NCI-H1436 treated with DMSO at 0.1 percent for 48 hours (cell line): ENCODE results near the gene CSRP1.
"Not testable (repeated sequence)": the region's sequence is repeated elsewhere in the genome, so short reads cannot be mapped to it uniquely, and the experiment has no call there.

Source experiments
- DNase-seq: peaks from one replicate; lab custom pipeline; 2025; lab: John Stamatoyannopoulos, UW

The CSRP1 gene

DNA sequence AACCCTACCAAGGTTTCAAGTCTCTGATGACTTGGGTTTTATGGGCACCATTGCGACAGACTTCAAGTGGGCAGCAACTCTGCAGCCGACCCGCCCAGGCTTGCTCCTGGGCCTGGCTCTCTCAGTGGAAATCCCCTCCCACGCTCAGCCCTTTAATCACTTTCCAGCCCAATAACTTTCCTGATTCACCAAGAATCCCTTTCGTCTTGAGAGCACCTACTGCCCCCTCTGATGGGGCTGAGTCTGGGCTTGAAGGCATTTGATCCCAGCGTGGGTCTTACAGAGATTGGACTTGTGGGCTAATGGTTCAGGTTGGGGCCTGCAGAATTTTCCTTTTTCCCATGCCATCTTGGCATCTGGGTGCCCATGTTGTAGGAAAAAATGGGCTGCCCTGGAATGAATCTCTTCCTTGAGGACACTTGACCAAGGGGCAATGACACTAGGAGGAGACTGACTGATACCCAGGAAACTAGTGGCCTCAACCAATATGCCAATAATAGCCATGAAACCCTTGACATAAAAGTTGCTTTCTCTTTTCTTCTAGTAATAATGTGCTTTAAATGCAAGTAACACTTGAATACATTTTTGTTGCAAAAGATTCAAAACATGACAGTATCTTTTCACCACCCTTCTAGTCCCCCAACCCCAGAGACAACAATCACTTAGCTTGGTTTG, 30.1 kb downstream of the CSRP1 start:
- DNase-seq, result no peak

DNA sequence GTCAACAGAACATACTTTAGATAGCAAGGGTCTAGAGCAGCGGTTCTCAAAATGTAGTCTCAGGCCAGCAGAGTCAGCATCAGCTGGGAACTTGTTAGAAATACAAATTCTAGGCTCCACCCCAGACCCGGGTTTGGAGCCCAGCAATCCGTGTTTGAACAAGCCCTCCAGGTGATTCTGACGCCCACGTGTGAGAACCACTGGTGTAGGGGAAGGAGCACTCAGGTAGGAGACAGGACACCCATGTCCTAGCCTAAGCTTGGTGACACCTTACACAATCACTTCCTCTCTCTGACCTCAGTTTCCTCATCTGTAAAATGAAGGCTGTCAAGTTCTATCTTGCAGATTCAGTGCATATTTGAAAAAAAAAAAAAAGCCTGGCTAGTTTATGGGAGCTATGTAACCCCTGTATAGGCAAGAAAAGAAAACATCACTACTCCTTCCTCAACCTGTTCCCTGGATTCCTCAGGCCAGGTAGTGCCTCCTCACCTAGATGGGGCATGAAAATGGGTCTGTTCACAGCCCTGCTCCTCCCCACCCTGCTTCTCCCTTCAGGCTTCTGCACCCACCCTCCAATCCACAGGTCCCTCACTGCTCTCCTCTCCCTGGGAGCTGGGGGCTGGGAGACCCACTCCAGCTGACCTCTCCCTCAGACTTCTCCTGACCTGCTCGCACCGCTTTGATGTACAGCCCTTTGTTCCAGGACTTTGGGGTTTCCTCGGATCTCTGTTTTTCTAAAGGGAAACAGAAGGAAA, 30.8 kb downstream of the CSRP1 start:
- DNase-seq, result no peak

DNA sequence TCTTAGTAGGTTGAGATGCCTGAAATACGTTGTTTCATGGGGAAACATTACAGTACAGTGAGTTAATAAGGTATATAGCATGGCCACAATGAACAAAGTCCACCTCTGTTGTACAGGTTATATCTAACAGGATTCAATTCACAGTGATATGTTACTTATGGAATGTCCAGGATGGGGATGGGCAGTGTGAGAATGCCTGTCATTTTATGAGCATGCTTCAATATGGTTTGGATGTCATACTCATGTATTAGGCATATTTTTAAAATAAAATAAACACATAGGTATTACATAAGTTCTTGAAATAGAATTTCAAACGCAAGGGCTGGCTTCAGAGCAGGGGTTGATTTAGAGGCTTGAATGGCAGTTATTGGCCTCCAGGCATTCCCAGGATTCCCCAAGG, 31.8 kb downstream of the CSRP1 start:
- DNase-seq, result no peak

DNA sequence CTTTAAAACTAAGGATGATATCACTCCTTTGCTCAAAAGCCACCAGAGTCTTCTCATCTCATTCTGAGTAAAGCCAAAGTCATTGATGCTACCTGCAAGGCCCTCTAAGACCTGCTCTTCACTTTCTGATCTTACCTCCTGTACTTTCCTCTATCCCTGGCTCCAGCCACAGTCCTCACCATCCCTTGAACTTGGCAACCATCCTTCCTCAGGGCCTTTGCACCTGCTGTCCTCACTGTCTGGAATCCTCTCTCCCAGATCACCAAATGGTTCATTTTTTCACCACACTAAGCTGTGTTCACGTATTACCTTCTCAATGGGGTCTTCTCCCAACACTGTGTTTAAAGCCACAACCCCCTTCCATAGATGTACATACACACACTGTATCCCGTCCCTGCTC, 33.6 kb downstream of the CSRP1 start:
- DNase-seq, result no peak

DNA sequence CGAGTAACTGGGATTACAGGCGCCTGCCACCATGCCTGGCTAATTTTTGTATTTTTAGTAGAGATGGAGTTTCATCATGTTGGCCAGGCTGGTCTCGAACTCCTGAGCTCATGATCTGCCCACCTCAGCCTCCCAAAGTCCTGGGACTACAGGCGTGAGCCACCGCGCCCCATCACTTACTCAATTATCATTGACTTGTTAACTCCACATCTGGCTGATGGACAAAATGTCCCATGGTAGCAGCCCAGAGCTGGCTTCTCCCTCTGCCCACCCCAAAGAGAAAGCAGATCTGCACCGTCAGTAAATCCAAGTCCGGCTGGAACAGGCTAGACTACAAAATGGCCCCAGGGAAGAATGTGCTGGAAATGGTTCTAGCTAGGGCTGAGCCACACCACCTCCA, 34.6 kb downstream of the CSRP1 start:
- DNase-seq, result not testable (repeated sequence)

DNA sequence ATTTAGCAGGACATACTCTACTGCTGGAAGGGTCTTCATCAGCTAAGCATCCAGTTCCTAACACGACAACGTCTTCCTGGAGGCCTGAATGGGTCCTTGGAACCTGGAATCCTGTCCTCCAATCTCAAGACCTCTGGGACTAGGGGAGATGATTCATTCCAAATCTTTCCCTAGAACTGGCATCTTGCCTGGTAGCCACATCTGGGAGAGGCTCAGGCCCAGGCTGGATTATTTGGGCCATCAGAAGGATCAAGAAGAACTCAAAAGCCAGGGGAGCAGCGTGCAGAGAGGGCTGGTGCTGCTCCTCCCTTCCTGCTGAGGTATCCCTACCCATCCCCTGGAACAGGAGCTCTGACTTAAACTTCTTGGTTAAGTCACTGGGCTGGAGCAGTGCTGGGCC, 35.2 kb downstream of the CSRP1 start:
- DNase-seq, result no peak

DNA sequence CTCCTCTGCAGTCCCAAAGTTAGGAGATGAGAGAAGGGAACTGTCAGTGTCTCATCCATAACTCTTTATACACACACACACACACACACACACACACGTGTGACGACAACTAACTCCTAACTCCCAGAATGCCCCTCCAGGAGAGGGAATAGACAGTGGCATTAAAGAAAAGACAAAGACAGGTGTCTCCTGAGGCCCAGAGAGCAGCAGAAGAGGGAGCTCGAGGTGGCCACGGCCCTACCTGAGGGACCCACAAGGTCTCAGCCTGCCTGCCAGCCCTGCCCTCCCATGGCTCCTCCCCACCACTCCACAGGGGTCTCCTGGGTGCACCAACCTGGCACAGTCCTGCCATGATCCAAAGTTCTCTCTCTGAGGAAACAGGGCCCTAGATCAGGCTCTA, 36.3 kb downstream of the CSRP1 start:
- DNase-seq, result no peak

DNA sequence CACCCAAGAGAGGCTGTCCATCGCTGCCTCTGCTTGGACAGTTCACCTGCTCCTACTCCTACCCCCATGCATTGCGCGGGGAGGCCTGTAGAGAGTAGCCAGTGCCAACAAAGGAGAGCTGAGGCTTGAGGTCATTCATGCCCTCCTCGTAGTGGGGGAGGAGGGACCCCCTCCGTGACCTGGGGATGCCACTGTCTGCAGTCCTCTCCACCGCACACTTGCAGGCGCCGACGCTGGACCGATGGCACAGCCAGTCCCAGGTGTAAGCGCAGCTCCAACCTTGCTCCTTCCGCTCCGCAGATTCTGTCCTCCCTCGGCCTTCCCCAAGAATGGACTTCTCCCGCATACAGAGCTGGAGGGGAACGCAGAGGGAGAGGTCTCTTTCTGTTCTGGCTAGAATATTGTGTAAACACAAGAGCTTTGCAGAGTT, 37.3 kb downstream of the CSRP1 start:
- no peak for DNase-seq

DNA sequence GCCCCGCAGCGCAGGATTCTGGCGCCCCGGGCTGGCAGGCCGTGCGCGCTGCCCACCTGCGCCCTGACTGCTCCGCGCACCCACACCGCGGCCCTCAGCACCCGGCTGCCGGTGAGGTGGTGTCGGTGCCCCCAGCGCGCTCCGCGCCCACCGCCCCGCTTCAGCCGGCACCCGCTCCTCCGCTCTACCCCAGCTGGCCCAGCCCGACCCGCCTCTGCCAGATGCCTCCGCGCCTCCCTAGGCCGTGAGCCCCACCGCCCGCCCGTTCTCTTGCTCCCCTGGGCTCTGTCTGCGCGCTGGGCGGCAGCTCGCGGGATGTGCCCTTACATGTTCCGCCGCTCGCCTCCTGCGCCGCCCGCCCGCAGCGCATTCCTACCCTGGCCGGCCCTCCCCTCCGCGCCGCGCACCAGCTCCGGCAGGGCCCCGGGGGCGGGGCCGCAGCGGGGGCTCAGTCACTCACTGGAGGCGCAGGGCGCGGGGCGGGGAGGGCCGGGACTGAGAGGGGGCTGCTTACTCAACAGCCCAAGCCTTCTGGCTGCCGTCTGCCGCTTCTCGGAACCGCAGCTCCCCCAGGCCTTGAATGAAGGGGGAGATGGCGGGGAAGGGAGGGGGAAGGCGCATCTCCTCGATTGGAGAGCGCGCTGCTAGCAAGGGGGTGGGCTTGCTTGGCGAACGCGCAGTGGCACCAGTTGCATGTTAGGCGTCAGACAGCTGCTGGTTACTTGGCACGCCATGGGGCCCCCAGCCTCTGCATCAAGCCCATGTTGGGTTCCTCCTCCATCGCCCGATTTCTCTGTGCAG, 37.9 kb downstream of the CSRP1 start, which contains the start of gene PHLDA3:
PHLDA3 (minus strand) TSS at position 345 of the 801 bp plus-strand sequence. CDS start 402 bp downstream, outside the sequence.
- DNase-seq, result peak; percentile 69

DNA sequence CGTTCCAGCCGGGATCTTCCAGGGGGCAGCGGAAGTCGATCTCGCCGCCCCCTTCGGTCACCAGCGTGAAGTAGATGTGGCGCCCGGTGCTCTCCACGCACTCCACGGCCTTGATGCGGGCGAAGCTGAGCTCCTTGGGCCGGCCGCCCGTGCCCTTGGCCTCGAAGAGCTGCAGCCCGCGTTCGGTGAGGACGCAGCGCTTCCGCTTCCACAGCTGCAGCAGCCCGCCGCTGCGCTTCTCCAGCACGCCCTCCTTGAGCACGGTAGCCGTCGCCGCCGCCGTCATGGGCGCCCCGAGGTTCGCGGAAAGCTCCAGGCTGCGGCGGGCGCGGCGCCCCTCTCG, 38.5 kb downstream of the CSRP1 start:
- DNase-seq, result no peak

DNA sequence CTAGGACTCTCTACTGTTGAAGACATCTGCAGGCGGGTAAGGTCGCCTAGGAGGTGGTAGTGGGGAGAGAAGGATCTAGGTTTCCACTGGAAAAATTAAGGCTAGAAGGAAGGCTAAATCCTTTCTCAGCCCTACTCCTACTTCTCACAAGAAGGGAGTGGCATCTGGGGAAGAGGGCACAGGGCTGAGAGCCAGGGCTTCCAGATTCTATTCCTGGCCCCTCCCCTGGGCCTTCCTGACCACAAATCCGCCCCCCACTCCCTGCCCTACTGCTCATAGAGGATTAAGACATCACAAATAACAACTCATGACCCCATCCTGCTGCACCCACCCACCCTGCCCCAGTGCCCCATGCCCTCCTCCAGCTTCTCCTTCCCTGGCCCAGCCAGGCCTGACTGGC, 40.4 kb downstream of the CSRP1 start:
- no peak for DNase-seq

DNA sequence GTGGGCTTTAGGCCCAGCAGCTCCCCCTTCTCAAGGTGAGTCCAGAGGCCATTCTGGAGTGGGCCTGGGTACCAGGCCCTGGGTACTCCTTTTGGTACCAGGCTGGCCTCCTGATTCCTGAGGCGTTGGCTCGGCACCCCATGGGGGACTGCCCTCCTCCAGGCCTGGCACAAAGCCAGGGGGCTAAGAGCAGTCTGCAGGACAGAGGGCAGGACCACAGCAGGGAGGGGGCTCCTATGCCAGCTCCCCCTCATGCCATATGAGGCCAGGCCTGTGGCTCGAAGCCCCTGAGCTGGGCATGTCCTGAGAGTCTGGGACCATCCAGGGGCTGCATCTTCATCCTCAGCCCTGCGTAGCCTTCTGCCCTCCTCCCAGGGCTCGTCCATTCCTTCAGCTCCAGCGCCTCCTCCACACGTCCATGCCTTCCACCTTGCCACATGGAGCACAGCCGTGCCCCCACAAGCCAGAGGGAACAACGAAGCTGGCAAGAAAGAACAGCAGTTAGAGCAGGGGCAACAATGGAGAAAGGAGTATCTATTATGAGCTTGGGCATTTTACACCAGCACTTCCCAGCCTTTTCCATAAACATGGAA, 41.1 kb downstream of the CSRP1 start:
- no peak for DNase-seq

DNA sequence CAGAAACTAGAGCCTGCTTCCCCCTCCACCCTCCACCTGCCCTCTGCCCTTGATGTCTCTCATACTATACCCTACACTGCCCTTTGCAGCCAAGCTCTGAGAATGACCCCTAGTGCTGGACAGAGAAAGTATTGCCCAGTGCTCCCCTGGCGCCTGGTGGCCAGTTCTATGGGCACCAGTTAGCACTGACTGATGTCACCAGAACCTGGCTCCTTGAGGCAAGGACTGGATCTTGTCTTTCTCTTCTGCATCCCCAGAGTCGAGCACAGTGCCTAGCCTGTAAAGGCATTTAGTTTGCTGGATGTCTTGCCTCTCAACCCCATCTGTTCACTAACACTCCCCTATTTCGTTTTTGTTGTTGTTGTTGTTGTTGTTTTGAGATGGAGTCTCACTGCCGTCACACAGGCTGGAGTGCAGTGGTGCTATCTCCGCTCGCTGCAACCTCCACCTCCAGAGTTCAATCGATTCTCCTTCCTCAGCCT, 43.8 kb downstream of the CSRP1 start:
- no peak for DNase-seq

DNA sequence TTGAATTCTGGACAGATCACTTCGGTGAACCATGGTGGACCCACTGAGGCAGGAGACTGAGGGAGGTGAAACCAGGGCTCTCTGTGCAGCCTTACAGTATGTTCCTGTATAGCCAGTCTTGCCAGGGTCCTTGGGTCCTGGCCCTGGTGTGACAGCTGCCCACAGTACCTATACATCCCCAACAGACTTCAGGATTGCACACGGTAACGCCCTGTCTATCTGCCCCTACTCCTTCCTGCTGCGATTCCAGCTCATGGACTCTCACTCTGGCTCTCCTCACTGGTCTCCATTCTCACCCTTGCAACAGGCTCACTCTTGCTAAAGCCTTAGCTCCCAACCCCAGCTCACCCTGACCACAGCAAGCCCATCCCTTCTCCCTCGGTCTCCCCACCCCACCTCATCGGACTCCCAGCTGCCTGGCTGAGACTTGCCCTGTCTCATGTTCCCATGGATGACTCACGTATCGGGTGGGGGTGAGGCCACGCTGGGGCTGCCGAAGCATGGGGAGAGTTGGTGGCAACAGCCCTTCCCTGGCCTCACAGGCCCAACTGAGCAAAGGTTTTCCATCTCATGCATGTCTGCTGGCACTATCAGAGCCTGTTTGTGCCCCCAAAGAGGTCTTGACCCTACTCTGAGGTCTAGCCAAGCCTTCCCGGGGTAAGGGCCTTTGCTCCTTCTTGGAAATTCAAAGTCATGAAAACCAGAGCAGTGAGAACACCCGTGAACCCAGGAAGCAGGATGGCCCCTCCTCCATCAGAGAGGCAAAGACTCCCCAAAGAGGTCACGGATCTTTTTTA, 45.1 kb downstream of the CSRP1 start:
- DNase-seq, result no peak

DNA sequence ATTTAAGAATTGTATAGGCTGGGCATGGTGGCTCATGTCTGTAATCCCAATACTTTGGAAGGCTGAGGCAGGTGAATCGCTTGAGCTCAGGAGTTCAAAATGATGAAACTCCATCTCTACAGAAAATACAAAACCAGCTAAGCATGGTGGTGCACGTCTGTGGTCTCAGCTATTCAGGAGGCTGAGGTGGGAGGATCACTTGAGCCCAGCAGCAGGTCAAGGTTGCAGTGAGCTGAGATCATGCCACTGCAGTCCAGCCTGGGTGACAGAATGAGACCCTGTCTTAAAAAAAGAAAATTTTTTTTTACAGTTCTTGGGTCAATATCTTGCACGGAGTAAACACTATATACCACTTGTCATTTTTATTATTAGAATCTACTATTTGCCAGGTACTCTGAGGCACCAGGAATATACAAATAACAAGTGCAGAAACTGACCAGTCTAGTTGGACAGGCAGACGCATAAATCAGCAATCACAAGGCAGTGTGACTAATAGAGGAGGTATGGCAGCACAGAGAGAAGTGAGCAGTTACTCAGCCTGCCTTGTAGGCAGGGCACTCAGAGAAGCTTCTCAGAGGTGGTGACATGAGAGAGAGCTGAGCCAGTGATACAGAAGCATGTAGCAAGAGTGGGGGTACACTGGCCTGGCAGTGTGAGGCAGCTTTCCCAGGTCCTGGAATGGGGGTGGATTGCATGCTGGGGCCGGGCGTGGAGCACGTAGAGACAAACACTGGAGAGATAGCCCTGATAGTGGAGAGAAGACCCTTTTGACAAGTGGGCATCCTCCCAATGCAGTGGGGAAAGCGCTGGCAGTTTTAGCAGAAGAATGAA, 45.9 kb downstream of the CSRP1 start:
- no peak for DNase-seq

DNA sequence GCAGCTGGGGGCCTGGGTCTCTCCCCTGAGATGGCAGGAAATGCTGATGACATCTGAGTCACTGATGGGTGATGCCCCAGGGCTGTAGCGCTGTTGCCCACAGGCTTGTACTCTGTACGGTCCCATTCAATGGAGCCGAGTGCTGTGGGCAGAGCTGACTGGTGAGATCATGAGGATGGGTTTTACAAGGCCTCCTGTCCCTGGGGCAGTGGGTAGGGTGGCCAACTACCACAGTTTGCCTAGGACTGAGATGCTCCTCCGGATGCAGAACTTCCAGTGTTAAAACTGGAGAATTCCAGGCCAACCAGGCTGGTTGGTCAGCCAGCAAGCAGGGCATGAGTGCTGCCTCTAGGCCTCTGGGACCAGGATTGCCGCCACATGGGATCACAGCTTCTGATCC, 47.1 kb downstream of the CSRP1 start:
- no peak for DNase-seq

DNA sequence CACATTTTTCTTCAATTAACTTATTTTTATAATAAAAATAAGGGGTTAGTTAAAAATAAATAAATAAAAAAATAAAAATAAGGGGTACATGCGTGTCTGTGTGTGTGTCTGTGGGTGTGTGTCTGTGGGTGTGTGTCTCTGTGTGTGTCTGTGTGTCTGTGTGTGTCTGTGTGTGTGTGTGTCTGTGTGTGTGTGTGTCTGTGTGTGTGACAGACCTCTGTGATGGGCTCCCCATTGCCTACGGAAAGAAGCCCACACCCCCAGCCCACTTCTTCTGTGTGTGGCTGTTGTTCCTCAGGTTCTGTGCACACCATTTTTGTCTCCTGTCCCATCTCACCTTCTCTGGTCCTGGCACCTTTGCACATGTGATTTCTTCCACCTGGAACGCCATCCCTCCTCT, 47.9 kb downstream of the CSRP1 start:
- no peak for DNase-seq

DNA sequence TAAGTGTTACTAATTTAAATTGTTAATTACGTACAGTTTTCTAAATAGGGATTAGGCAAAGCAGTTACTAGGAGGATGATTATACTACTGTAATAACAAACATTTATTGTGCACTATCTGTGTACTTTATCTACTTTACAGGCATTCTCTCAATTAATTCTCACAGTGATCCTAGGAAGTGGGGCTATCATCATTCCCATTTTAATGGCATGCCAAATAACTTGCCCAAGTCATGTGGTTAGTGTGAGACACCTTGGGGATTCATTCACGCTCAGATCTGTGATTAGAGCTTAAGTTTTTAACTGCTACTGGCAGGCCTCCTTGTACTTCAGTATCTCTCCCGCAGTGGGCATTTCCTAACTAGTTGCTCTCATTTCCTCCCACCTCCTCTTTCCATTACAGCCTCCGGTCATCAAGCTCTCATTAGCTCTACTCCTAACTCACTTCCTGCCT, 49.4 kb downstream of the CSRP1 start:
- DNase-seq, result no peak

DNA sequence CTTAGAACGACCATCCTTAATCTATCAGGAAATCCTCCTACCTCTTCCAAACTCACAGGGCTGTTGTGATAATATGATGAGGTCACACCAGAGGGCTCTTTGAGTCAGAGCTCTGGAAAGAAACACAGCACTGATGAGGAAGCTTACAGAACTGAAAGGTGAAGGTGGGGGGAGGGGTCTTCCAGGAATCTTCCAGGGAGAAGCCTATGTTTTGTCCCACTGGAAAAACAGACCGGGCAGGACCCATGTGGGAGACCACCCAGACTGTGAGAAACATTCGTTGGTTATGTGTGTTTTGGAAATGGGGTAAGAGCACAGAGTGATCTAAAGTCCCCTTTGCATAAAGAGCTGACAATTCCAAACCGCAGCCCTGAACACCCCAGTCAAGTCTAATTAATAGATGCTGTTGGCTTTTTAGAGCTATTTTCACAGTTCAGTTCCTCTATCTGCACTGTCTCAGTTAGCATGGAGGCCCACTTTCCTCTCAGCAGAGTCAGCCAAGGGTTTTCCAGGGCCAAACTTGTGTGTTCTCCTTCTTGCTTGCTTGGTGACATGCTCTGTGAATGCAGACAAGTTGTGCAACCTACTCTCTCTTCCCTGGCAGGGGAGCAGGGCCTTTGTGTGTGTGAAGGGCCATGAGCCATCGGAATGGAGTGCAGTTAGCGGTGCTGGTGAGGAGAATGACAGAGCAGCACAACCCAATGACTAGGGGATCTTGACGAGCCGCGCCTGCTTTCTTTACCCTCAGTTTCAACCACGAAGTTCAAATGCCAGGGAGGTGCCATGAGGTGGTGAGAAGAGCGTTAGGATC, 50.2 kb downstream of the CSRP1 start:
- DNase-seq, result no peak

DNA sequence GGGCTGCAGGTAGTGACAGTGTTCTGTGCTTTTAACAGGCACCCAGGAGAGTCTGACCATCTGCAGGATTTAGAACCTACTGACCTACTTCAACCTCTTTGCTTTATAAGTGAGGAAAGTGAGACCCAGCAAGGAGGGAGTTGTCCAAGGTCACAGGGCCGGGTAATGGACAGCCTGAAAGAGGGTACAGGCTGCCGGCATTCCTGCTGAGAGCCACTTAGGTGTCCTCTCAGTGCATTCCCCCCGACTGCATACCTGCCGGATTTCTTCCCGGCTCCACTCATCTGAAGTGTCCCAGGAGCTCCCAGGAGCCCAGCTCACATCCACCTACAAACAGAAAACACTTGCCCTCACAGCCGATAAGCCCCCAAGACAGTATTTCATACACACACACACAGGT, 51.8 kb downstream of the CSRP1 start:
- no peak for DNase-seq
